ENCODE measurements around the gene PRKAA1. TPM values are rescaled to one million over a fixed set of nuclear protein-coding genes. Genes with fewer than 3 reads are reported as not detected.

PRKAA1 gene
- total and polyA plus RNA-seq, 2 donors (not counting 1 experiment from before 2014, with no cell fraction given), result 39.9 to 107 TPM

DNA sequence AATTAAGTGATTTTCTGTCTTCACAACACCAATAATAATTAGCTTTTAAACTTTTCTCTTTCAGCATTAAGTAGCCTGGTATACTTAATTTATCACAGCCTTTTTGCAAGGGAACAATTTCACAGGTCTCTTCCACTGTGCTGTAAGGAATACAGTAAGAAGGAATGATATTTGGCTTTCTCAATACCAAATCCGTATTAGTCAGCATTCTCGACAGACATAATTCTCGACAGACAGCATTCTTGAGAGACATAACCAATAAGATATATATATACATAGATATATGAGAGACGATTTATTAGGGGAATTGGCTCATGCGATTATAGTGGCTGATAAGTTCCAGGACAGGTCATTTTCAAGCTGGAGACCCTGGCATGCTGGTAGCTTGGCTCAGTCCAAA lies 18.0 kb downstream of the PRKAA1 start:
- no peak for DNase-seq
- Histone ChIP-seq H3K9ac (ENCODE audit: low read length) (no peak overlapping the region), H3K4me1 (ENCODE audit: control insufficient read depth in 2 of 2, insufficient read depth in 2 of 2, low read length in 2 of 2) (no peaks in the 10 kb centered on the region), H3K27ac (ENCODE audit: low read length in 2 of 2) (no peak overlapping the region), H3K79me2 (ENCODE audit: control insufficient read depth, insufficient read depth, low read length) (peaks cover 61% of the 10 kb centered on the region), H3K36me3 (replicated peaks in 1 of 2; ENCODE audit: control extremely low read depth in 1 of 2, control insufficient read depth in 1 of 2, extremely low read depth in 1 of 2, insufficient read depth in 2 of 2, low read length in 1 of 2) (peaks cover 0 to 22% of the 10 kb centered on the region in 2 experiments), H3K4me2 (replicated peaks; ENCODE audit: low read depth, low read length, poor library complexity, severe bottlenecking) (no peak overlapping the region), H3K4me3 (ENCODE audit: control extremely low read depth in 1 of 5, extremely low read depth in 1 of 5, insufficient read depth in 1 of 5, low read depth in 2 of 5, low read length in 4 of 5) (no peak overlapping the region), H3K9me3 (ENCODE audit: control extremely low read depth in 1 of 3, control insufficient read depth in 2 of 3, insufficient read depth in 1 of 3, low read length in 2 of 3) (no peaks in the 10 kb centered on the region), H2AFZ (ENCODE audit: insufficient read depth, low read depth, low read length, poor library complexity, severe bottlenecking) (no peak overlapping the region), H4K20me1 (ENCODE audit: control insufficient read depth, insufficient read depth, low read length, poor library complexity, severe bottlenecking) (peaks cover 69% of the 10 kb centered on the region), H3K27me3 (replicated peaks in 1 of 4; ENCODE audit: control extremely low read depth in 1 of 4, control insufficient read depth in 3 of 4, insufficient read depth in 4 of 4, low read length in 3 of 4) (no peaks in the 10 kb centered on the region)
- H3K4me1 Mint-ChIP-seq, result peaks cover 21% of the 10 kb centered on the region
- 100% methylated on average over 1 of the region's 5 CpGs for WGBS (ENCODE audit: insufficient coverage)
- POLR2A ChIA-PET, result no interaction called here
- intact Hi-C loops (cut with micrococcal nuclease), result no loop called here
- CTCF ChIA-PET, result no interaction called here
- ATAC-seq (ENCODE audit: low read depth), result no peak
- no peak overlapping the region for H3K4me3 Mint-ChIP-seq
- no peaks in the 10 kb centered on the region for H3K27me3 Mint-ChIP-seq
- no peaks in the 10 kb centered on the region for H3K9me3 Mint-ChIP-seq (ENCODE audit: insufficient read depth)
- no peak overlapping the region for H3K27ac Mint-ChIP-seq
- no peak for TF ChIP-seq EZH2 (IDR thresholded peaks at IDR 0.05; ENCODE audit: borderline replicate concordance, insufficient read depth, low read depth, low read length, poor library complexity, severe bottlenecking)
- TF ChIP-seq CTCF (IDR thresholded peaks at IDR 0.05), result no peak

- Mint-ChIP-seq H3K4me3 (no peak overlapping the region), H3K27me3 (no peaks in the 10 kb centered on the region), H3K27ac (no peak overlapping the region), H3K4me1 (peaks cover 20% of the 10 kb centered on the region), H3K9me3 (ENCODE audit: insufficient read depth) (no peaks in the 10 kb centered on the region)
- TF ChIP-seq CTCF (IDR thresholded peaks at IDR 0.05) (no peak), EZH2 (IDR thresholded peaks at IDR 0.05; ENCODE audit: borderline replicate concordance, insufficient read depth, low read depth, low read length, poor library complexity, severe bottlenecking) (no peak)
- WGBS (ENCODE audit: insufficient coverage), result 96% methylated on average over 3 of the region's 6 CpGs
- peaks cover 56% of the 10 kb centered on the region for H3K79me2 ChIP-seq (ENCODE audit: control insufficient read depth, insufficient read depth, low read length)
- POLR2A ChIA-PET, result no interaction called here
- intact Hi-C loops (cut with micrococcal nuclease), result no loop called here
- peaks cover 64% of the 10 kb centered on the region for H4K20me1 ChIP-seq (ENCODE audit: control insufficient read depth, insufficient read depth, low read length, poor library complexity, severe bottlenecking)
- CTCF ChIA-PET, result no interaction called here
- DNase-seq (no peak), ATAC-seq (ENCODE audit: low read depth) (no peak)
- H3K4me1 ChIP-seq (ENCODE audit: control insufficient read depth in 2 of 2, insufficient read depth in 2 of 2, low read length in 2 of 2), result no peaks in the 10 kb centered on the region
- no peak overlapping the region for H3K9ac ChIP-seq (ENCODE audit: low read length)
- H2AFZ ChIP-seq (ENCODE audit: insufficient read depth, low read depth, low read length, poor library complexity, severe bottlenecking), result no peak overlapping the region
- H3K4me3 ChIP-seq (ENCODE audit: control extremely low read depth in 1 of 5, extremely low read depth in 1 of 5, insufficient read depth in 1 of 5, low read depth in 2 of 5, low read length in 4 of 5), result no peak overlapping the region
- H3K27me3 ChIP-seq (replicated peaks in 1 of 4; ENCODE audit: control extremely low read depth in 1 of 4, control insufficient read depth in 3 of 4, insufficient read depth in 4 of 4, low read length in 3 of 4), result no peaks in the 10 kb centered on the region
- H3K36me3 ChIP-seq (replicated peaks in 1 of 2; ENCODE audit: control extremely low read depth in 1 of 2, control insufficient read depth in 1 of 2, extremely low read depth in 1 of 2, insufficient read depth in 2 of 2, low read length in 1 of 2), result peaks cover 0 to 28% of the 10 kb centered on the region in 2 experiments
- no peaks in the 10 kb centered on the region for H3K9me3 ChIP-seq (ENCODE audit: control extremely low read depth in 1 of 3, control insufficient read depth in 2 of 3, insufficient read depth in 1 of 3, low read length in 2 of 3)
- H3K27ac ChIP-seq (ENCODE audit: low read length in 2 of 2), result no peak overlapping the region
- H3K4me2 ChIP-seq (replicated peaks; ENCODE audit: low read depth, low read length, poor library complexity, severe bottlenecking), result no peak overlapping the region
These were observed 18.6 kb downstream of the PRKAA1 start for GRCh38 chr5:40779561-40779960.
